ENCODE measurements around the gene G3BP2. TPM values are rescaled to one million over a fixed set of nuclear protein-coding genes. Genes with fewer than 3 reads are reported as not detected.
A peak's percentile ranks its signal among the peaks of the same experiment; 100 is the strongest.
"Not testable (repeated sequence)": the region's sequence is repeated elsewhere in the genome, so short reads cannot be mapped to it uniquely, and the experiment has no call there.

Gene G3BP2
- total and polyA plus RNA-seq, 2 experiments from 2014 or later = 36.0 to 133 TPM

DNA sequence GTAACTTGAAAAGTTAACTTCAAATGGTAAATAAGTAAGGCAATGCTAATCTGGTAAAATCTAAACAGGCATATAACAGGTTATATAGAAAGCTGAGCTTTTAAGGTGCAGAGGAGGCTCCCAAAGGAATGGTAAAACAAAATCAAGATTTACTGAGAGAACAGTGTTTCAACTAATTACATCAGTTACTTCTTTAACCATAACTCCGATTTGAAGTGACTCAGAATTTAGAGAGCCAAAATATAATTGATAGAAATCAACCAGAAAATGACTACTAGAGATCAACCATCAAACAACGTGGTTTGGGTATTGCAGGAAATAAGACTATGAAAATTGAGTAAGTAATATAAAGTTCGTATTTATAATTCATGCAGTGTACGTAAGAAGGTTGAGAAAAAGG lies 6.9 kb downstream of the G3BP2 start:
- in situ Hi-C loops (cut with MboI) = no loop called here
- peaks cover 6% of the 10 kb centered on the region for H3K36me3 ChIP-seq (ENCODE audit: low read depth)
- 0 out of 2 replicates have a peak, but pooled peaks cover 4% of the 10 kb centered on the region for H3F3A ChIP-seq (ENCODE audit: insufficient read depth)
- TF ChIP-seq EZH2 (IDR thresholded peaks at IDR 0.05; ENCODE audit: insufficient read depth, poor library complexity, severe bottlenecking) (no peak), EZH2phosphoT487 (IDR thresholded peaks at IDR 0.05; ENCODE audit: insufficient read depth, low read depth) (no peak)
- peaks cover 100% of the 10 kb centered on the region for H3K79me2 ChIP-seq (ENCODE audit: insufficient read depth)
- H3K9me3 ChIP-seq (ENCODE audit: low read depth) = no peaks in the 10 kb centered on the region
- no peaks in the 10 kb centered on the region for H3K9me2 ChIP-seq (ENCODE audit: insufficient read depth)
- peak overlapping the region; percentile 3 for H3K4me2 ChIP-seq (ENCODE audit: unreplicated experiment)
- WGBS, 2 experiments (ENCODE audit: low coverage in 1 of 2, low lambda C conversion rate in 2 of 2, missing lambda C conversion rate in 2 of 2) = 53% methylated on average over 4 of the region's 4 CpGs
- no peak overlapping the region for H2AFZ ChIP-seq
- peak overlapping the region; percentile 17; the same call in 1 of the 2 replicates for H3K27ac ChIP-seq
- H3K9ac ChIP-seq = no peak overlapping the region
- H4K20me1 ChIP-seq (ENCODE audit: insufficient read depth) = peaks cover 18% of the 10 kb centered on the region; the same call in 1 of the 2 replicates
- 0 out of 2 replicates have a peak overlapping the region, but pooled peaks have one; percentile 12 for H3K4me3 ChIP-seq
- H3K4me1 ChIP-seq (ENCODE audit: insufficient read depth) = peaks cover 37% of the 10 kb centered on the region
- peak; percentile 29 for DNase-seq
- no peaks in the 10 kb centered on the region for H3K27me3 ChIP-seq (replicated peaks; ENCODE audit: insufficient read depth)

DNA sequence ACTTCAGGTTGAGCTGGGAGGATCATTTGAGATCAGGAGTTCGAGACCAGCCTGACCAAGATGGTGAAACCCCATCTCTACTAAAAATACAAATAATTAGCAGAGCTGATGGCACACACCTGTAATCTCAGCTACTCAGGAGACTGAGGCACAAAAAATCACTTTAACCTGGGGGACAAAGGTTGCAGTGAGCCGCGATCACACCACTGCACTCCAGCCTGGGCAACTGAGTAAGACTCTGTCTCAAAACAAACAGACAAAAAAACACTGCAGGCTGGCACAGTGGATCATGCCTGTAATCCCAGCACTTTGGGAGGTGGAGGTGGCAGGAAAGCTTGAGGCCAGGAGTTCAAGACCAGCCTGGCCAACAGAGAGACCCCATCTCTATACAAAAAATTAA lies 8.6 kb downstream of the G3BP2 start:
- H3K27ac ChIP-seq; H3K4me2 ChIP-seq (ENCODE audit: unreplicated experiment); H3K9me2 ChIP-seq (ENCODE audit: insufficient read depth); H3K27me3 ChIP-seq (replicated peaks; ENCODE audit: insufficient read depth); H3F3A ChIP-seq (ENCODE audit: insufficient read depth); H3K4me3 ChIP-seq; H2AFZ ChIP-seq; H3K9ac ChIP-seq; H3K9me3 ChIP-seq (ENCODE audit: low read depth); in situ Hi-C loops (cut with MboI); DNase-seq: not testable (repeated sequence)
- 94 to 98% methylated on average over 3 of the region's 3 CpGs for WGBS, 2 experiments (ENCODE audit: low coverage in 1 of 2, low lambda C conversion rate in 2 of 2, missing lambda C conversion rate in 2 of 2)
- H4K20me1 ChIP-seq (ENCODE audit: insufficient read depth) = peaks cover 16% of the 10 kb centered on the region; the same call in 1 of the 2 replicates
- H3K79me2 ChIP-seq (ENCODE audit: insufficient read depth) = peaks cover 100% of the 10 kb centered on the region
- peaks cover 32% of the 10 kb centered on the region for H3K4me1 ChIP-seq (ENCODE audit: insufficient read depth)
- peaks cover 18% of the 10 kb centered on the region for H3K36me3 ChIP-seq (ENCODE audit: low read depth)

DNA sequence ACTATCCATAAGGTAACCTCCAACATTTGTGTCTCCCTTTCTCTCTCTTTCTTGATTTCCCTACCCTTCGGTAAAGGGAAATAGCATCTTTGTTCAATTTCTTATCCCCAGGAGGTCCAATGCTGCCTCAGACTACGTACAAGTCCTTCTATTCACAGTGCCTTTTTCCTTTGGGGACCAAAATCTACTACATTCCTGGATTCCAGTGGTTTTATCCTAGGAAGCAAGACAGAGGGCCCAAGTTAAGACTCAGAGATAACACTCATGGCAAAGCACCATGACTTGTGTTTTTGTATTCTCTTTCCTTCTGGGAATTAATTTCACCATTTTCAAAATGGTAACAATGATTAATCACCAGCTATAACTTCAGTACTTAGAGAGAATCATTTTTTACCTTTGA lies 10.6 kb downstream of the G3BP2 start:
- H4K20me1 ChIP-seq (ENCODE audit: insufficient read depth) = peaks cover 12% of the 10 kb centered on the region; the same call in 1 of the 2 replicates
- H3K36me3 ChIP-seq (ENCODE audit: low read depth) = peaks cover 25% of the 10 kb centered on the region
- WGBS, 2 experiments (ENCODE audit: low coverage in 1 of 2, low lambda C conversion rate in 2 of 2, missing lambda C conversion rate in 2 of 2) = 97 to 98% methylated on average over 2 of the region's 2 CpGs
- H3K27me3 ChIP-seq (replicated peaks; ENCODE audit: insufficient read depth) = no peaks in the 10 kb centered on the region
- H3K9ac ChIP-seq = no peak overlapping the region
- H2AFZ ChIP-seq = no peak overlapping the region
- H3K9me3 ChIP-seq (ENCODE audit: low read depth) = no peaks in the 10 kb centered on the region
- peaks cover 100% of the 10 kb centered on the region for H3K79me2 ChIP-seq (ENCODE audit: insufficient read depth)
- H3K4me1 ChIP-seq (ENCODE audit: insufficient read depth) = peaks cover 42% of the 10 kb centered on the region
- in situ Hi-C loops (cut with MboI) = no loop called here
- DNase-seq = no peak
- no peaks in the 10 kb centered on the region for H3K9me2 ChIP-seq (ENCODE audit: insufficient read depth)
- TF ChIP-seq EZH2phosphoT487 (IDR thresholded peaks at IDR 0.05; ENCODE audit: insufficient read depth, low read depth) (no peak), EZH2 (IDR thresholded peaks at IDR 0.05; ENCODE audit: insufficient read depth, poor library complexity, severe bottlenecking) (no peak)
- H3K4me3 ChIP-seq = no peak overlapping the region
- no peak overlapping the region for H3K27ac ChIP-seq
- 0 out of 2 replicates have a peak, but pooled peaks cover 5% of the 10 kb centered on the region for H3F3A ChIP-seq (ENCODE audit: insufficient read depth)
- H3K4me2 ChIP-seq (ENCODE audit: unreplicated experiment) = no peak overlapping the region

DNA sequence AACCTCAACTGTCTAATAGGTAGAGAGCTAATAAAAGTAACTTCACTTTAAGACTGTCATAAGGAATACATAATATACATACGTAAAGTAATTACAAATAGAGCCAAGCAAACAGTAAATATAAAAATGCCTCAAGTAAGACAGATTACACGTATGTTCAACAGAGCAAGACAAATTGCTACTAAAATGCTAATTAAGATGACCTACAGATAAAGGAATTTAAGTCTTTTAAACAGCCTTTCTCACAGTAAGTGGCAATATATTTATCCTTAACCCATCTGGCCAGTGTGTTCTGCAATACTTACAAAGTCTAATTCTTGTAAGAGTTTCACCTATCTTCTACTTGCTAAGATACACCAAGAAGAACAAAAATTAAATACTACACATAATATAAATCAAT lies 12.7 kb downstream of the G3BP2 start:
- in situ Hi-C loops (cut with MboI) = no loop called here

More for the DNA sequence above, 12.7 kb downstream of the G3BP2 start:
- H3K9me3 ChIP-seq (ENCODE audit: low read depth) = no peaks in the 10 kb centered on the region
- no peak overlapping the region for H3K9ac ChIP-seq
- H3K36me3 ChIP-seq (ENCODE audit: low read depth) = peaks cover 42% of the 10 kb centered on the region
- H3K79me2 ChIP-seq (ENCODE audit: insufficient read depth) = peaks cover 100% of the 10 kb centered on the region
- H3K27ac ChIP-seq = no peak overlapping the region
- H3K4me1 ChIP-seq (ENCODE audit: insufficient read depth) = peaks cover 28% of the 10 kb centered on the region
- 73 to 76% methylated on average over 2 of the region's 2 CpGs for WGBS, 2 experiments (ENCODE audit: low coverage in 1 of 2, low lambda C conversion rate in 2 of 2, missing lambda C conversion rate in 2 of 2)
- 0 out of 2 replicates have a peak, but pooled peaks cover 9% of the 10 kb centered on the region for H3F3A ChIP-seq (ENCODE audit: insufficient read depth)
- H3K27me3 ChIP-seq (replicated peaks; ENCODE audit: insufficient read depth) = no peaks in the 10 kb centered on the region
- H3K9me2 ChIP-seq (ENCODE audit: insufficient read depth) = no peaks in the 10 kb centered on the region
- no peak overlapping the region for H3K4me3 ChIP-seq
- H2AFZ ChIP-seq = no peak overlapping the region
- no peak overlapping the region for H3K4me2 ChIP-seq (ENCODE audit: unreplicated experiment)
- TF ChIP-seq EZH2 (IDR thresholded peaks at IDR 0.05; ENCODE audit: insufficient read depth, poor library complexity, severe bottlenecking) (no peak), EZH2phosphoT487 (IDR thresholded peaks at IDR 0.05; ENCODE audit: insufficient read depth, low read depth) (no peak)
- DNase-seq = no peak
- H4K20me1 ChIP-seq (ENCODE audit: insufficient read depth) = peaks cover 12% of the 10 kb centered on the region; the same call in 1 of the 2 replicates

All from GM23248 (cell line).